OCI-LY3 (cell line): ENCODE data around the gene OR8I2.

Experiments
- EZH2phosphoT487 ChIP-seq: fragments of 200-600 bp; shearing (Covaris generic); IDR thresholded peaks from 2 replicates; pipeline ENCODE4 v1.6.1; 2018; ENCODE audit warnings: antibody characterized with exemption, mixed run types, low read depth
- TF ChIP-seq, protein P1 (sequence below): fragments of 200-600, 300-600 bp; sonication (generic); IDR thresholded peaks from 2 replicates; pipeline ENCODE4 v1.5.1; 2014; ENCODE audit warnings: antibody characterized with exemption, low read length, low read depth

DNA sequence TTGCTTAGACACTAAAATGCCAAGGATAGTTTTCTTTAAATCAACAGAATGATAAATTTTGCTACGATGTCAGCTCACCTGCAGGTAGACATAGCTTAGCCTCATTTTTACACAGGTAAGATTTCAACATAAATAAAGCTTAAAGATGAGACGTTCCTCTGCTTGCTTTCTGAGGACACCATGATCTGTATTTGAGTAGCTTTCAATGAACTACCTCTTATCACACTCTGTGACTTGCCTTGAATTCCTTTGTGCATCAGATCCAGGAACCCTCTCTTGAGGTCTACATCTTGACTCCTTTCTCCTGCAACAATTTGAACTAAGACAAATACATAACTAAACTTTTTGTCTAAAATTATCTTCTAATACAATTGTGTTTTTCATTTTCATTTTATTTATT lies 26.1 kb upstream of the OR8I2 start:
- TF ChIP-seq, protein P1, sequence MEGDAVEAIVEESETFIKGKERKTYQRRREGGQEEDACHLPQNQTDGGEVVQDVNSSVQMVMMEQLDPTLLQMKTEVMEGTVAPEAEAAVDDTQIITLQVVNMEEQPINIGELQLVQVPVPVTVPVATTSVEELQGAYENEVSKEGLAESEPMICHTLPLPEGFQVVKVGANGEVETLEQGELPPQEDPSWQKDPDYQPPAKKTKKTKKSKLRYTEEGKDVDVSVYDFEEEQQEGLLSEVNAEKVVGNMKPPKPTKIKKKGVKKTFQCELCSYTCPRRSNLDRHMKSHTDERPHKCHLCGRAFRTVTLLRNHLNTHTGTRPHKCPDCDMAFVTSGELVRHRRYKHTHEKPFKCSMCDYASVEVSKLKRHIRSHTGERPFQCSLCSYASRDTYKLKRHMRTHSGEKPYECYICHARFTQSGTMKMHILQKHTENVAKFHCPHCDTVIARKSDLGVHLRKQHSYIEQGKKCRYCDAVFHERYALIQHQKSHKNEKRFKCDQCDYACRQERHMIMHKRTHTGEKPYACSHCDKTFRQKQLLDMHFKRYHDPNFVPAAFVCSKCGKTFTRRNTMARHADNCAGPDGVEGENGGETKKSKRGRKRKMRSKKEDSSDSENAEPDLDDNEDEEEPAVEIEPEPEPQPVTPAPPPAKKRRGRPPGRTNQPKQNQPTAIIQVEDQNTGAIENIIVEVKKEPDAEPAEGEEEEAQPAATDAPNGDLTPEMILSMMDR = no peak
- TF ChIP-seq EZH2phosphoT487 = no peak
